Panc1 (cell line): ENCODE data around the gene SIAE. TPM values are rescaled to one million over a fixed set of nuclear protein-coding genes. Genes with fewer than 3 reads are reported as not detected.

Experiments
- ATAC-seq: fragments of 200-7000 bp; cut with Tn5 transposase; 2 replicates; pipeline ENCODE4 v1.9.1; 2020; ENCODE audit warnings: mild to moderate bottlenecking, moderate library complexity
- BruUV-seq: library from RNA; stranded (reverse); fragments of 400-500 nt; replicated peaks from 2 replicates; lab custom pipeline; 2021; lab: Mats Ljungman, UMichigan
- CTCF ChIA-PET: fragments of 300-600 bp; sonication (Branson Sonifier 250); formaldehyde crosslinking; loops from one replicate; lab custom pipeline; 2022; ENCODE audit warnings: antibody characterized with exemption; lab: Charles Lee
- POLR2A ChIA-PET: fragments of 300-600 bp; sonication (Branson Sonifier 250); formaldehyde crosslinking; loops from one replicate; lab custom pipeline; 2022; ENCODE audit warnings: antibody characterized with exemption; lab: Charles Lee
- DNase-seq: peaks from one replicate; pipeline ENCODE4 v3.0.0-alpha.2; 2010; ENCODE audit warnings: low read depth, low spot score
- H3K27ac ChIP-seq: 2 replicates; pipeline ENCODE4 v1.5.1; 2011; ENCODE audit warnings: mild to moderate bottlenecking, low read length, inconsistent platforms
- H3K27me3 ChIP-seq: fragments of 200-500 bp; sonication (Bioruptor generic); 2 replicates; pipeline ENCODE4 v1.6.0; 2014; ENCODE audit warnings: low read length, inconsistent platforms; ENCODE audit not compliant: control insufficient read depth, insufficient read depth
- H3K36me3 ChIP-seq: fragments of 200-500 bp; sonication (Bioruptor generic); 2 replicates; pipeline ENCODE4 v1.5.1; 2014; ENCODE audit warnings: inconsistent platforms, mild to moderate bottlenecking, low read length, moderate library complexity; ENCODE audit not compliant: control insufficient read depth, insufficient read depth
- H3K4me1 ChIP-seq: 2 replicates; pipeline ENCODE4 v1.5.1; 2011; ENCODE audit warnings: inconsistent platforms, mild to moderate bottlenecking, low read length, moderate library complexity; ENCODE audit not compliant: control insufficient read depth, insufficient read depth
- H3K4me3 ChIP-seq, 2 experiments: 2 replicates each; pipeline ENCODE4 v1.5.1; 2011 to 2012; ENCODE audit warnings: low read depth in 2 of 2, low read length in 2 of 2, mild to moderate bottlenecking in 2 of 2, inconsistent platforms in 1 of 2, moderate library complexity in 1 of 2
- H3K9me3 ChIP-seq: fragments of 200-500 bp; sonication (Bioruptor generic); 2 replicates; pipeline ENCODE4 v1.5.1; 2014; ENCODE audit warnings: low read depth, mild to moderate bottlenecking, inconsistent platforms, low read length, moderate library complexity; ENCODE audit not compliant: control insufficient read depth, insufficient read depth
- CTCF ChIP-seq: fragments of 450-650 bp; IDR thresholded peaks from 2 replicates; pipeline ENCODE4 v1.5.1; 2017; ENCODE audit warnings: mild to moderate bottlenecking
- POLR2AphosphoS5 ChIP-seq: IDR thresholded peaks from 2 replicates; pipeline ENCODE4 v1.6.1; 2012; ENCODE audit warnings: mild to moderate bottlenecking, low read depth, low read length, moderate library complexity
- REST ChIP-seq, 2 experiments: IDR thresholded peaks; 2 replicates each; pipeline ENCODE4 v1.6.1; 2011 to 2012; ENCODE audit warnings: low read depth in 2 of 2, control low read depth in 1 of 2, low read length in 1 of 2, mild to moderate bottlenecking in 1 of 2, moderate library complexity in 1 of 2; ENCODE audit not compliant: insufficient read depth in 1 of 2
- SIN3A ChIP-seq: IDR thresholded peaks from 2 replicates; pipeline ENCODE4 v1.6.1; 2012; ENCODE audit warnings: low read depth, mild to moderate bottlenecking, low read length, moderate library complexity, borderline replicate concordance; ENCODE audit not compliant: insufficient read depth
- TCF7L2 ChIP-seq: IDR thresholded peaks from 2 replicates; pipeline ENCODE4 v1.6.1; 2011; ENCODE audit warnings: mild to moderate bottlenecking, low read depth, low read length, inconsistent platforms
- in situ Hi-C: cut with HindIII; loops from 2 replicates; pipeline ENCODE4 v1.10.0; 2016; ENCODE audit warnings: low sequenced_read_pairs, low pct_unique_long_range_greater_than_20kb
- intact Hi-C: fragments of 100-400 bp; cut with micrococcal nuclease; formaldehyde crosslinking; loops from one replicate; pipeline ENCODE4 v1.10.0; 2022; ENCODE audit not compliant: unreplicated experiment
- total RNA-seq: library from RNA; stranded (reverse); gene quantifications from one replicate; pipeline ENCODE4 v1.2.1, GENCODE V29; 2021; ENCODE audit not compliant: unreplicated experiment

SIAE gene
- total RNA-seq, 1 experiment from 2014 or later, result 14.9 TPM

DNA sequence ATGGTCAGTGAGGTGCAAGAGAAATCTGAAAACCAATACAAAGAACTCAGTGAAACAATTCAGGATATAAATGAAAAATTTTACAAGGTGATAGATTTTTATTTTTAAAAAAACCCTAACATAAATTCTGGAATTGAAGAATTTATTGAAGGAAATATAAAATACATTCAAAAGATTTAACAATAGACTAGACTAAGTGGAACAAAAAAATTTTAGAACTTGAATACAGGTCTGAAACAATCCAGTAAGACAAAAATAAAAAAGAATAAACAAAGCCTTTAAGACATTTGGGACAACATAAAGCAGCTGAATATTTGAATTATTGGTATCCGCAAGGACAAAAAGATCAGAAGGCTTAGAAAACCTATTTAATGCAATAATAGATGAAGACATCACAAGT is 8.9 kb upstream of the SIAE start:
- no peak for ATAC-seq
- peaks cover 16% of the 10 kb centered on the region; the same call in 1 of the 2 replicates for H3K9me3 ChIP-seq
- ChIA-PET CTCF (no interaction called here), POLR2A (no interaction called here)
- no peaks in the 10 kb centered on the region for H3K4me1 ChIP-seq
- H3K27ac ChIP-seq, result no peak overlapping the region
- H3K36me3 ChIP-seq, result no peaks in the 10 kb centered on the region
- no peak overlapping the region for H3K4me3 ChIP-seq
- intact Hi-C loops, result no loop called here
- in situ Hi-C loops, result no loop called here
- TF ChIP-seq TCF7L2, result no peak
- no peak for TF ChIP-seq REST (IDR thresholded peaks at IDR 0.05; ENCODE audit: insufficient read depth in 1 of 2, low read depth in 2 of 2, low read length in 1 of 2)
- no peak for TF ChIP-seq CTCF
- no peak for TF ChIP-seq POLR2AphosphoS5
- no peak for TF ChIP-seq SIN3A
- no peaks in the 10 kb centered on the region for H3K27me3 ChIP-seq
- no peak for DNase-seq
- BruUV-seq, result no TSS peak

DNA sequence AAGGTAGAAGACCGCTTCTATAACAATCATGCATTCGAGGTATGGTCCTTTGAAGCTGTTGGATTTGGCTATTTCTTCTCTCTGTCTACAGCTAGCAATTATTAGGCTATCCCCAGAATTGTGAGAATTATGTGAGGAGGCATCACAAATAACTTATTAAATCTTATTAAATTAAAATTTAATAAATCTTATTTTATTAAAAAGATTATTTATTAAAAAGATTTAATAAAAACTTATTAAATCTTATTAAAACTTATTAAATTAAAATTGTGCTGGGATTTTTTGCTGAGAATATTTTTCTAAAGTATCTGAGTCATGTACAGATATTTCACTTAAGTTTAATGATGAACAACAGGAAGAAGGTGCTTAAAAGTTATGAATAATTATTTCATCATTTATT is 7.9 kb upstream of the SIAE start:
- Histone ChIP-seq H3K27ac (no peak overlapping the region), H3K4me3 (no peak overlapping the region), H3K27me3 (no peaks in the 10 kb centered on the region), H3K36me3 (no peaks in the 10 kb centered on the region), H3K4me1 (no peaks in the 10 kb centered on the region), H3K9me3 (peaks cover 16% of the 10 kb centered on the region; the same call in 1 of the 2 replicates)
- no peak for TF ChIP-seq SIN3A
- no peak for TF ChIP-seq CTCF
- TF ChIP-seq POLR2AphosphoS5, result no peak
- no peak for TF ChIP-seq TCF7L2
- no peak for TF ChIP-seq REST (IDR thresholded peaks at IDR 0.05; ENCODE audit: insufficient read depth in 1 of 2, low read depth in 2 of 2, low read length in 1 of 2)
- ATAC-seq (no peak), DNase-seq (no peak)
- in situ Hi-C loops, result no loop called here
- CTCF ChIA-PET, result no interaction called here
- intact Hi-C loops, result no loop called here
- BruUV-seq, result no TSS peak
- POLR2A ChIA-PET, result no interaction called here
